Natural killer cell (primary cell): ENCODE data around the gene THSD4. TPM values are rescaled to one million over a fixed set of nuclear protein-coding genes. Genes with fewer than 3 reads are reported as not detected.

ENCODE experiments used
- ATAC-seq, 3 donors: fragments of 150-1000 bp in 2 of 3; fragments of 200-7000 bp in 1 of 3; cut with Tn5 transposase; 1 replicate in 1 of 3; 2 replicates in 2 of 3; pipeline ENCODE4 v1.10.0; 2021; ENCODE audit warnings: mild to moderate bottlenecking in 2 of 3, moderate library complexity in 2 of 3
- DNase-seq, 2 donors: peaks; one replicate each; pipeline versions ENCODE4 v3.0.0 to v3.0.0-alpha.2; 2013 to 2021; ENCODE audit warnings: mixed read lengths in 1 of 2
- H3K27ac ChIP-seq: one replicate; pipeline ENCODE4 v1.5.1; 2013; ENCODE audit warnings: mild to moderate bottlenecking, low read length
- H3K27me3 ChIP-seq: one replicate; pipeline ENCODE4 v1.6.1; 2013; ENCODE audit warnings: low read length; ENCODE audit not compliant: control insufficient read depth, insufficient read depth
- H3K36me3 ChIP-seq: one replicate; pipeline ENCODE4 v1.6.1; 2013; ENCODE audit warnings: low read length; ENCODE audit not compliant: control insufficient read depth, insufficient read depth
- H3K4me1 ChIP-seq: one replicate; pipeline ENCODE4 v1.6.1; 2013; ENCODE audit warnings: low read length; ENCODE audit not compliant: control insufficient read depth, insufficient read depth
- H3K4me3 ChIP-seq: one replicate; pipeline ENCODE4 v1.5.1; 2013; ENCODE audit warnings: low read length
- H3K9me3 ChIP-seq: one replicate; pipeline ENCODE4 v1.6.1; 2013; ENCODE audit warnings: low read length; ENCODE audit not compliant: control insufficient read depth, insufficient read depth
- H3K27ac Mint-ChIP-seq, 2 donors: one replicate each; pipeline ENCODE4 v1.8.0; 2022; ENCODE audit warnings: mild to moderate bottlenecking in 2 of 2, mixed read lengths in 2 of 2, moderate library complexity in 1 of 2
- H3K27me3 Mint-ChIP-seq, 2 donors: one replicate each; pipeline ENCODE4 v1.8.0; 2022; ENCODE audit warnings: low read depth in 2 of 2, mixed read lengths in 2 of 2
- H3K36me3 Mint-ChIP-seq: one replicate; pipeline ENCODE4 v1.8.0; 2022; ENCODE audit warnings: mixed read lengths
- H3K4me1 Mint-ChIP-seq, 2 donors: one replicate each; pipeline ENCODE4 v1.8.0; 2022; ENCODE audit warnings: mixed read lengths in 2 of 2
- H3K4me3 Mint-ChIP-seq: one replicate; pipeline ENCODE4 v1.8.0; 2022; ENCODE audit warnings: mild to moderate bottlenecking, moderate library complexity, mixed read lengths
- H3K9me3 Mint-ChIP-seq, 2 donors: one replicate each; pipeline ENCODE4 v1.8.0; 2022; ENCODE audit warnings: mixed read lengths in 2 of 2
- WGBS: methylation state at CpG from one replicate; pipeline ENCODE4 v1.1.7; 2013; ENCODE audit warnings: missing lambda C conversion rate; ENCODE audit not compliant: insufficient coverage; 5-methylcytosine and 5-hydroxymethylcytosine counted together
- intact Hi-C: fragments of 100-400 bp; cut with micrococcal nuclease; formaldehyde crosslinking; loops from one replicate; pipeline ENCODE4 v1.14.2; 2022
- total RNA-seq, 4 donors: library from RNA; stranded (reverse); fragments of 120-200 nt in 1 of 4; gene quantifications; one replicate each; pipeline versions ENCODE4 v1.2.3 to v1.2.4, GENCODE V29; 2013 to 2022
- TF ChIP-seq, protein P1 (sequence below): fragments of 200-600 bp; IDR thresholded peaks from one replicate; pipeline ENCODE4 v1.8.0; 2022; ENCODE audit warnings: antibody characterized with exemption

THSD4 gene
- not detected for total RNA-seq
- not detected for total RNA-seq (2013)

DNA sequence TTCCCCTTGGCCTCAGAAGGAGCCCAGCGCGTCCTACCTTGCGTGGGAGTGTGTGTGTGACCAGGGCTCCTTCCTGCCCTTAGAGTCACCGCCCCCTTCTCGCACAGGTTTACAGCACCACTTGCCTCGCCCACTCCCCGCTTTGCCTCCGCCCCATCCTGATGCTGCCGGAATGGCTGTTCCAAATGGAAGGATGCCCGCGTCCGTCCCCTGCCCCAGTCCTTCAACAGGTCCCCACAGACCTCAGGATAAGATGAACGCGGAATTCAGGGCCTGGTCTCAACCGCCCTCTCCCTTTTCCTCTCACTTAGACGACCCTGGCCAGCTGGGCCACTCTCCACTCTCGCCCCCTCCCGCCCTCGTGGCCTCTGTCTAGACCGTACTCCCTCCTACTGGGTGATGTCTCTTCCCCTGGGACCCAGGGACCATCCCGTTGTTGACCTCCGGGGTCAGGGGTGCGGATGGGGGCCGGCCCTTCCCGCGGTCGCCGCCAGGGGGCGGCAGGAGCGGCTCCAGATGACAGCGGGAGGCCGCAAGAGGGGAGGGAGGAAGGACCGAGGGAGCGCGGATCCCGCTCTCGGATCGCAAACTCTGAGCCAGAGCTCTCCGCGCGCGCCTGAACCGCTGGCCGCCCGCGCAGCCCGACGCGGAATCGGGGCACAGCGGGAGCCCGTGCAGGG lies at the start of gene THSD4:
THSD4 (plus strand) TSS at position 585 of the 680 bp plus-strand sequence.
- Histone ChIP-seq H3K4me3 (no peak within 1 kb of the TSS), H3K4me1 (peaks cover 8% of the 10 kb centered on the region), H3K9me3 (no peaks in the 10 kb centered on the region), H3K27ac (no peak within 1 kb of the TSS), H3K36me3 (no peaks in the 10 kb centered on the region), H3K27me3 (peaks cover 6% of the 10 kb centered on the region)
- no peak within 1 kb of the TSS for H3K27ac Mint-ChIP-seq
- peaks cover 5 to 7% of the 10 kb centered on the region in 2 donors for H3K4me1 Mint-ChIP-seq
- WGBS, result 9% methylated on average over 52 of the region's 52 CpGs
- peak; percentile 70 to 86 (median 73) for ATAC-seq
- TF ChIP-seq, protein P1, sequence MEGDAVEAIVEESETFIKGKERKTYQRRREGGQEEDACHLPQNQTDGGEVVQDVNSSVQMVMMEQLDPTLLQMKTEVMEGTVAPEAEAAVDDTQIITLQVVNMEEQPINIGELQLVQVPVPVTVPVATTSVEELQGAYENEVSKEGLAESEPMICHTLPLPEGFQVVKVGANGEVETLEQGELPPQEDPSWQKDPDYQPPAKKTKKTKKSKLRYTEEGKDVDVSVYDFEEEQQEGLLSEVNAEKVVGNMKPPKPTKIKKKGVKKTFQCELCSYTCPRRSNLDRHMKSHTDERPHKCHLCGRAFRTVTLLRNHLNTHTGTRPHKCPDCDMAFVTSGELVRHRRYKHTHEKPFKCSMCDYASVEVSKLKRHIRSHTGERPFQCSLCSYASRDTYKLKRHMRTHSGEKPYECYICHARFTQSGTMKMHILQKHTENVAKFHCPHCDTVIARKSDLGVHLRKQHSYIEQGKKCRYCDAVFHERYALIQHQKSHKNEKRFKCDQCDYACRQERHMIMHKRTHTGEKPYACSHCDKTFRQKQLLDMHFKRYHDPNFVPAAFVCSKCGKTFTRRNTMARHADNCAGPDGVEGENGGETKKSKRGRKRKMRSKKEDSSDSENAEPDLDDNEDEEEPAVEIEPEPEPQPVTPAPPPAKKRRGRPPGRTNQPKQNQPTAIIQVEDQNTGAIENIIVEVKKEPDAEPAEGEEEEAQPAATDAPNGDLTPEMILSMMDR, result peak; percentile 58
- H3K36me3 Mint-ChIP-seq, result no peaks in the 10 kb centered on the region
- no peaks in the 10 kb centered on the region for H3K9me3 Mint-ChIP-seq
- intact Hi-C loops, result no loop called here
- peaks cover 40 to 53% of the 10 kb centered on the region in 2 donors for H3K27me3 Mint-ChIP-seq
- H3K4me3 Mint-ChIP-seq, result peak within 1 kb of the TSS; percentile 80
- peak; percentile 31 to 60 for DNase-seq

DNA sequence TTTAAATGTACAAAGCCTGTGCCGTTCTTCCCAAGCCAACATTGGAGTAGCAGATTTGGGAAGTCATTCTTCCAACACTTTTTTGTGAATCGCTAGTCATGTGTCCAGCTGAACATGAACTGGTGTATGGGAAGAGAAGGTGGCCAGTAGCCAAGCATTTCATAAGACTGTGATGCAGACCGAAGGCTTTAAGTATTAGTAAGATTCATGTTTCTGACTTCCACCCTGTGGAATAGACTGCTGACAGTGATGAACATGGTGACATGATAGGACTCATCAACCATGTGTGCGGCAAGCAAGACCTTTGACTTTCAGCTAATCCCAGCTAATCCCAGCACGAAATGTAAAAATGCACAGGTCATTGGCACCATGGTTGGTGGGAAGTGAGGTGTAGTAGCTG lies 48.3 kb upstream of the THSD4 start:
- no peak overlapping the region for H3K27ac ChIP-seq
- Mint-ChIP-seq H3K27me3 (peaks cover 5 to 30% of the 10 kb centered on the region in 2 donors), H3K9me3 (no peaks in the 10 kb centered on the region), H3K4me3 (no peak overlapping the region), H3K4me1 (no peaks in the 10 kb centered on the region), H3K36me3 (no peaks in the 10 kb centered on the region), H3K27ac (no peak overlapping the region)
- ATAC-seq (no peak), DNase-seq (no peak)
- H3K36me3 ChIP-seq, result no peaks in the 10 kb centered on the region
- no peak overlapping the region for H3K4me3 ChIP-seq
- H3K9me3 ChIP-seq, result no peaks in the 10 kb centered on the region
- WGBS, result 88% methylated on average over 5 of the region's 5 CpGs
- H3K4me1 ChIP-seq, result no peaks in the 10 kb centered on the region
- intact Hi-C loops, result no loop called here
- no peaks in the 10 kb centered on the region for H3K27me3 ChIP-seq
- TF ChIP-seq, protein P1, result no peak

DNA sequence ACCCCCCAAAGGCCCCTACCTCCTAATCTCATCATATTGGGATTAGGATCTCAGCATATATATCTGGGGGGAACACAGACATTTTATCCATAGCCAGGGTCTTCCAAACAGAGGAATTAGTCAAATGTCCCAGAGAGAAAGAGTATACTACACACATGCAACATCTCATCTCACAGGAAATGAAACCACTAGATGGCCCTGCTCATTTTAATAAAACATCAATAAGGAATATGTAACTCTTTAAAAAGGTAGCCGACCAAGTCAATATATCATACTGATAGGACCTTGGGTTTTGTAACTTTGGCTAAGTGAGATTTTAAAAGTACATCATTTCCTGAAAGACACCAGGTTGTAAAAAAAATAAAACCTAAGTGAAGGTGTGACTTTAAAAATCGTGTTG lies 45.6 kb upstream of the THSD4 start:
- TF ChIP-seq, protein P1, result no peak
- no peak overlapping the region for H3K4me3 Mint-ChIP-seq
- H3K36me3 Mint-ChIP-seq, result no peaks in the 10 kb centered on the region
- H3K27ac Mint-ChIP-seq, result no peak overlapping the region
- ATAC-seq (no peak), DNase-seq (no peak)
- H3K9me3 ChIP-seq, result no peaks in the 10 kb centered on the region
- intact Hi-C loops, result no loop called here
- H3K4me3 ChIP-seq, result no peak overlapping the region
- no peaks in the 10 kb centered on the region for H3K4me1 Mint-ChIP-seq
- H3K27me3 ChIP-seq, result peaks cover 3% of the 10 kb centered on the region
- H3K27me3 Mint-ChIP-seq, result peaks cover 12 to 31% of the 10 kb centered on the region in 2 donors
- no peaks in the 10 kb centered on the region for H3K9me3 Mint-ChIP-seq
- no peaks in the 10 kb centered on the region for H3K4me1 ChIP-seq
- WGBS, result 73% methylated on average over 1 of the region's 2 CpGs
- H3K36me3 ChIP-seq, result no peaks in the 10 kb centered on the region
- no peak overlapping the region for H3K27ac ChIP-seq

GRCh38 chr15:71071529-71071928 lies 43.7 kb upstream of the THSD4 start:
- H3K36me3 ChIP-seq, result no peaks in the 10 kb centered on the region
- DNase-seq (no peak), ATAC-seq (no peak)
- H3K27me3 ChIP-seq, result peaks cover 3% of the 10 kb centered on the region
- no peak overlapping the region for H3K27ac ChIP-seq
- no peak overlapping the region for H3K27ac Mint-ChIP-seq
- intact Hi-C loops, result no loop called here
- no peak overlapping the region for H3K4me3 Mint-ChIP-seq
- no peaks in the 10 kb centered on the region for H3K4me1 ChIP-seq
- peaks cover 19 to 26% of the 10 kb centered on the region in 2 donors for H3K27me3 Mint-ChIP-seq
- no peaks in the 10 kb centered on the region for H3K36me3 Mint-ChIP-seq
- no peaks in the 10 kb centered on the region for H3K9me3 Mint-ChIP-seq
- H3K9me3 ChIP-seq, result no peaks in the 10 kb centered on the region
- H3K4me3 ChIP-seq, result no peak overlapping the region
- H3K4me1 Mint-ChIP-seq, result no peaks in the 10 kb centered on the region
- TF ChIP-seq, protein P1, result no peak
